HCT116 (cell line): ENCODE measurements around the gene WDR90. TPM values are rescaled to one million over a fixed set of nuclear protein-coding genes. Genes with fewer than 3 reads are reported as not detected.

Source experiments
- ATAC-seq: fragments of 200-7000 bp; cut with Tn5 transposase; 2 replicates; pipeline ENCODE4 v1.9.1; 2020; ENCODE audit warnings: mild to moderate bottlenecking, moderate library complexity
- BruUV-seq: library from RNA; stranded (reverse); fragments of 400-500 nt; replicated peaks from 2 replicates; lab custom pipeline; 2021; lab: Mats Ljungman, UMichigan
- CTCF ChIA-PET: fragments of 300-600 bp; sonication (Branson Sonifier 250); formaldehyde crosslinking; loops from one replicate; lab custom pipeline; 2021; ENCODE audit warnings: antibody characterized with exemption; lab: Charles Lee
- POLR2A ChIA-PET: fragments of 300-600, 350-600 bp; sonication (Branson Sonifier 250); formaldehyde crosslinking; loops from one replicate; lab custom pipeline; 2021; ENCODE audit warnings: antibody characterized with exemption; lab: Charles Lee
- RAD21 ChIA-PET, 2 experiments: fragments of 300-600 bp; sonication (Branson Sonifier 250); formaldehyde crosslinking; loops; one replicate each; lab custom pipeline; 2023; ENCODE audit warnings: low total read pairs in 2 of 2; ENCODE audit not compliant: uncharacterized antibody in 2 of 2, unreplicated experiment in 2 of 2, low non-redundant PET in 1 of 2; lab: Charles Lee
- DNase-seq: peaks from one replicate; pipeline ENCODE4 v3.0.0-alpha.2; 2010; ENCODE audit warnings: low read depth, low spot score
- H2AFZ ChIP-seq: fragments of 200-600 bp; shearing (Covaris generic), sonication (generic); 2 replicates; pipeline ENCODE4 v1.6.1; 2017; ENCODE audit warnings: low read depth, mixed run types, mixed read lengths, antibody characterized with exemption, low read length; ENCODE audit not compliant: poor library complexity, severe bottlenecking
- H3K27ac ChIP-seq: 2 replicates; pipeline ENCODE4 v1.5.1; 2012; ENCODE audit warnings: low read depth, low read length
- H3K27me3 ChIP-seq: fragments of 200-600 bp; sonication (generic); 2 replicates; pipeline ENCODE4 v1.6.1; 2016; ENCODE audit warnings: mixed run types, low read length, mixed read lengths; ENCODE audit not compliant: insufficient read depth
- H3K36me3 ChIP-seq, 2 experiments: fragments of 200-500 bp in 1 of 2; fragments of 200-600 bp in 1 of 2; sonication (Bioruptor generic) in 1 of 2; sonication (generic) in 1 of 2; 2 replicates each; pipeline versions ENCODE4 v1.5.1 to v1.6.1; 2014 to 2016; ENCODE audit warnings: low read length in 2 of 2, inconsistent platforms in 1 of 2, mixed read lengths in 1 of 2, mixed run types in 1 of 2; ENCODE audit not compliant: insufficient read depth in 2 of 2, control insufficient read depth in 1 of 2
- H3K4me1 ChIP-seq, 2 experiments: fragments of 200-600 bp in 1 of 2; sonication (generic) in 1 of 2; 2 replicates each; pipeline versions ENCODE4 v1.5.1 to v1.6.1; 2012 to 2017; ENCODE audit warnings: low read length in 2 of 2, inconsistent platforms in 1 of 2, mild to moderate bottlenecking in 1 of 2, mixed read lengths in 1 of 2, mixed run types in 1 of 2, moderate library complexity in 1 of 2; ENCODE audit not compliant: insufficient read depth in 2 of 2, control insufficient read depth in 1 of 2
- H3K4me2 ChIP-seq: fragments of 200-600 bp; sonication (generic); 2 replicates; pipeline ENCODE4 v1.6.1; 2017; ENCODE audit warnings: mixed run types, low read length, mixed read lengths
- H3K4me3 ChIP-seq, 2 experiments: fragments of 200-600 bp in 1 of 2; sonication (generic) in 1 of 2; replicated peaks in 1 of 2; 2 replicates each; pipeline ENCODE4 v1.5.1; 2011 to 2016; ENCODE audit warnings: low read length in 2 of 2, control low read depth in 1 of 2, low read depth in 1 of 2, mild to moderate bottlenecking in 1 of 2, mixed read lengths in 1 of 2, mixed run types in 1 of 2
- H3K79me2 ChIP-seq: fragments of 200-600 bp; sonication (generic); 2 replicates; pipeline ENCODE4 v1.6.1; 2017; ENCODE audit warnings: mild to moderate bottlenecking, mixed run types, low read length, moderate library complexity, mixed read lengths; ENCODE audit not compliant: insufficient read depth
- H3K9ac ChIP-seq: fragments of 200-600 bp; sonication (generic); 2 replicates; pipeline ENCODE4 v1.6.1; 2016; ENCODE audit warnings: low read length, mixed read lengths
- H3K9me2 ChIP-seq: fragments of 200-600 bp; sonication (generic), shearing (Covaris generic); 2 replicates; pipeline ENCODE4 v1.6.1; 2017; ENCODE audit warnings: mixed run types, mild to moderate bottlenecking, moderate library complexity; ENCODE audit not compliant: insufficient read depth
- H3K9me3 ChIP-seq, 2 experiments: fragments of 200-500 bp in 1 of 2; fragments of 200-600 bp in 1 of 2; sonication (Bioruptor generic) in 1 of 2; sonication (generic) in 1 of 2; 2 replicates each; pipeline ENCODE4 v1.6.1; 2014 to 2017; ENCODE audit warnings: low read length in 2 of 2, mixed read lengths in 2 of 2, inconsistent platforms in 1 of 2, low read depth in 1 of 2, mild to moderate bottlenecking in 1 of 2, mixed run types in 1 of 2, moderate library complexity in 1 of 2; ENCODE audit not compliant: control insufficient read depth in 1 of 2, insufficient read depth in 1 of 2
- H4K20me1 ChIP-seq: fragments of 200-600 bp; sonication (generic), shearing (Covaris generic); 2 replicates; pipeline ENCODE4 v1.6.1; 2017; ENCODE audit warnings: mixed run types, mild to moderate bottlenecking, moderate library complexity; ENCODE audit not compliant: insufficient read depth
- CBX3 ChIP-seq: IDR thresholded peaks from 2 replicates; pipeline ENCODE4 v1.6.1; 2012; ENCODE audit warnings: low read depth
- CEBPB ChIP-seq: IDR thresholded peaks from 2 replicates; pipeline ENCODE4 v1.6.1; 2012; ENCODE audit warnings: low read depth
- ELF1 ChIP-seq: IDR thresholded peaks from 2 replicates; pipeline ENCODE4 v1.6.1; 2012; ENCODE audit warnings: low read depth, borderline replicate concordance
- EZH2 ChIP-seq: fragments of 200-600 bp; sonication (generic); IDR thresholded peaks from 2 replicates; pipeline ENCODE4 v1.6.1; 2017; ENCODE audit warnings: antibody characterized with exemption, mixed run types
- EZH2phosphoT487 ChIP-seq: fragments of 200-600 bp; IDR thresholded peaks from 2 replicates; pipeline ENCODE4 v1.6.1; 2018; ENCODE audit warnings: antibody characterized with exemption, borderline replicate concordance
- POLR2A ChIP-seq: IDR thresholded peaks from 2 replicates; pipeline ENCODE4 v1.7.0; 2011; ENCODE audit warnings: borderline replicate concordance; ENCODE audit not compliant: insufficient read depth, insufficient read length; ENCODE audit errors: extremely low read depth
- POLR2AphosphoS5 ChIP-seq: IDR thresholded peaks from 2 replicates; pipeline ENCODE4 v1.6.1; 2011; ENCODE audit warnings: mild to moderate bottlenecking, low read depth, low read length, moderate library complexity
- RAD21 ChIP-seq: IDR thresholded peaks from 2 replicates; pipeline ENCODE4 v1.6.1; 2012; ENCODE audit warnings: low read depth, mild to moderate bottlenecking
- SIN3A ChIP-seq: IDR thresholded peaks from 2 replicates; pipeline ENCODE4 v1.6.1; 2012; ENCODE audit warnings: low read depth
- SP1 ChIP-seq: IDR thresholded peaks from 2 replicates; pipeline ENCODE4 v1.6.1; 2012; ENCODE audit warnings: low read depth
- TCF7L2 ChIP-seq: IDR thresholded peaks from 2 replicates; pipeline ENCODE4 v1.7.0; 2011; ENCODE audit warnings: borderline replicate concordance, inconsistent platforms; ENCODE audit not compliant: insufficient read depth, insufficient read length; ENCODE audit errors: extremely low read depth
- YY1 ChIP-seq: IDR thresholded peaks from 2 replicates; pipeline ENCODE4 v1.6.1; 2011; ENCODE audit warnings: low read length, low read depth, moderate library complexity, mild to moderate bottlenecking; ENCODE audit not compliant: insufficient replicate concordance; ENCODE audit errors: extremely low read depth
- ZFX ChIP-seq: fragments of 450-650 bp; IDR thresholded peaks from 2 replicates; pipeline ENCODE4 v1.6.1; 2017
- ZNF274 ChIP-seq: fragments of 200-500 bp; sonication (Bioruptor generic); IDR thresholded peaks from 2 replicates; pipeline ENCODE4 v1.6.1; 2014; ENCODE audit warnings: mild to moderate bottlenecking, low read depth, low read length, inconsistent platforms
- intact Hi-C: fragments of 100-400 bp; cut with micrococcal nuclease; formaldehyde crosslinking; loops from 2 replicates; pipeline ENCODE4 v1.10.0; 2022
- total RNA-seq: library from RNA; stranded (reverse); gene quantifications from one replicate; pipeline ENCODE4 v1.2.1, GENCODE V29; 2021; ENCODE audit not compliant: unreplicated experiment
- TF ChIP-seq, protein P1 (sequence below): IDR thresholded peaks from 2 replicates; pipeline ENCODE4 v1.6.1; 2012
- TF ChIP-seq, protein P2 (sequence below), 3 experiments: fragments of 200-600 bp in 1 of 3; sonication (generic) in 1 of 3; IDR thresholded peaks in 2 of 3; conservative IDR thresholded peaks in 1 of 3; 2 replicates each; pipeline ENCODE4 v1.5.1; 2012 to 2017; ENCODE audit warnings: low read depth in 2 of 3, low read length in 2 of 3, antibody characterized with exemption in 1 of 3, borderline replicate concordance in 1 of 3, control low read depth in 1 of 3, mild to moderate bottlenecking in 1 of 3, mixed read lengths in 1 of 3, mixed run types in 1 of 3, moderate library complexity in 1 of 3; ENCODE audit not compliant: insufficient read depth in 1 of 3

Gene WDR90
- total RNA-seq, 1 experiment from 2014 or later: 73.7 TPM

DNA sequence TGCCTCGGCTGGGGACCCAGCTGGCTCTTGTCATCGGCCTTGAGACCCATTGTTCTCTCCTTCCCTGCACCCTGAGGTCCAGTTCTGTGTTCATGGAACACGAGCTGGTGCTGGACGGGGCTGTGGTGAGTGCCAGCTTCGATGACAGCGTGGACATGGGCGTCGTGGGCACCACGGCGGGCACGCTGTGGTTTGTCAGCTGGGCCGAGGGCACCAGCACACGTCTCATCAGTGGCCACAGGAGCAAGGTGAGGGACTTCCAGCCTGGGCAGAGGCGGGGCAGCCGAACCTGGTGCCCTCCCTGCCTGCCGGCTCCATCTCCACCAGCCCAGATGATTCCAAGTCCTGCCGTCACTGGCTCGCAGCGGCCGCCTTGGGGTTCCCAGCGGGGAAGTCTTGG, 13.4 kb downstream of the WDR90 start:
- H3K4me2 ChIP-seq: no peak overlapping the region
- no peaks in the 10 kb centered on the region for H3K9me2 ChIP-seq
- no peak overlapping the region for H2AFZ ChIP-seq
- H3K27ac ChIP-seq: no peak overlapping the region
- H3K9me3 ChIP-seq: no peaks in the 10 kb centered on the region
- H3K9ac ChIP-seq: no peak overlapping the region
- no peak overlapping the region for H3K4me3 ChIP-seq
- peaks cover 3 to 12% of the 10 kb centered on the region in 2 experiments; a peak in 2 of 4 replicates for H3K4me1 ChIP-seq
- ATAC-seq (no peak), DNase-seq (no peak)
- intact Hi-C loops: no loop called here
- BruUV-seq: TSS peak; percentile 29
- H3K79me2 ChIP-seq: no peaks in the 10 kb centered on the region
- TF ChIP-seq, protein P1, sequence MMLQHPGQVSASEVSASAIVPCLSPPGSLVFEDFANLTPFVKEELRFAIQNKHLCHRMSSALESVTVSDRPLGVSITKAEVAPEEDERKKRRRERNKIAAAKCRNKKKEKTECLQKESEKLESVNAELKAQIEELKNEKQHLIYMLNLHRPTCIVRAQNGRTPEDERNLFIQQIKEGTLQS: no peak
- TF ChIP-seq, protein P2, sequence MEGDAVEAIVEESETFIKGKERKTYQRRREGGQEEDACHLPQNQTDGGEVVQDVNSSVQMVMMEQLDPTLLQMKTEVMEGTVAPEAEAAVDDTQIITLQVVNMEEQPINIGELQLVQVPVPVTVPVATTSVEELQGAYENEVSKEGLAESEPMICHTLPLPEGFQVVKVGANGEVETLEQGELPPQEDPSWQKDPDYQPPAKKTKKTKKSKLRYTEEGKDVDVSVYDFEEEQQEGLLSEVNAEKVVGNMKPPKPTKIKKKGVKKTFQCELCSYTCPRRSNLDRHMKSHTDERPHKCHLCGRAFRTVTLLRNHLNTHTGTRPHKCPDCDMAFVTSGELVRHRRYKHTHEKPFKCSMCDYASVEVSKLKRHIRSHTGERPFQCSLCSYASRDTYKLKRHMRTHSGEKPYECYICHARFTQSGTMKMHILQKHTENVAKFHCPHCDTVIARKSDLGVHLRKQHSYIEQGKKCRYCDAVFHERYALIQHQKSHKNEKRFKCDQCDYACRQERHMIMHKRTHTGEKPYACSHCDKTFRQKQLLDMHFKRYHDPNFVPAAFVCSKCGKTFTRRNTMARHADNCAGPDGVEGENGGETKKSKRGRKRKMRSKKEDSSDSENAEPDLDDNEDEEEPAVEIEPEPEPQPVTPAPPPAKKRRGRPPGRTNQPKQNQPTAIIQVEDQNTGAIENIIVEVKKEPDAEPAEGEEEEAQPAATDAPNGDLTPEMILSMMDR (IDR thresholded peaks at IDR 0.05 in 2 of 3, conservative IDR thresholded peaks at IDR 0.05 in 1 of 3; ENCODE audit: borderline replicate concordance in 1 of 3, insufficient read depth in 1 of 3, low read depth in 2 of 3, low read length in 2 of 3): no peak
- TF ChIP-seq SP1 (no peak), ZNF274 (no peak), SIN3A (no peak), ZFX (no peak), EZH2 (no peak)
- H3K36me3 ChIP-seq: no peaks in the 10 kb centered on the region
- H4K20me1 ChIP-seq: no peaks in the 10 kb centered on the region
- ChIA-PET RAD21 (no interaction called here), POLR2A (no interaction called here), CTCF (no interaction called here)
- H3K27me3 ChIP-seq: no peaks in the 10 kb centered on the region

DNA sequence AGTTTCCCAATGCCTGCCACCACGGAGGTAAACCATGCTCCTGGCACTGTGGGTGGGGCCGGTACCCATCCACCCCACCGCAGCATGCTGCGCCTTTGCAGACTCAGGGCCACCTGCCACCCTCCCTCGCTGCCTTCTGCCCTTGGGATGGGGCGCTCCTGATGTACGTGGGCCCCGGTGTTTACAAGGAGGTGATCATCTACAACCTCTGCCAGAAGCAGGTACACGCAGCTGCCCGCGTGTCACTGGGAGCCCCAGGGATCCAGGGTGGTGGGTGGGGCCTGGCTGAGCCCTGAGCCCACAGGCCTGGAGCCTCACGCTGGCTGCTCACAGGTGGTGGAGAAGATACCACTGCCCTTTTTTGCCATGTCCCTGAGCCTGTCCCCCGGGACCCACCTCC, 17.4 kb downstream of the WDR90 start:
- no peak overlapping the region; the same call in 1 of the 2 replicates for H3K27ac ChIP-seq
- ATAC-seq: no peak
- no peaks in the 10 kb centered on the region for H3K27me3 ChIP-seq
- no peaks in the 10 kb centered on the region for H3K9me2 ChIP-seq
- H3K4me3 ChIP-seq: no peak overlapping the region
- no peaks in the 10 kb centered on the region for H3K9me3 ChIP-seq
- CTCF ChIA-PET: no interaction called here
- DNase-seq: no peak
- intact Hi-C loops: no loop called here
- H3K9ac ChIP-seq: no peak overlapping the region
- H3K4me1 ChIP-seq: peaks cover 0 to 10% of the 10 kb centered on the region in 2 experiments; a peak in 1 of 4 replicates
- no peaks in the 10 kb centered on the region for H4K20me1 ChIP-seq
- H3K36me3 ChIP-seq: no peaks in the 10 kb centered on the region
- peaks cover 26% of the 10 kb centered on the region for H3K79me2 ChIP-seq
- no peak overlapping the region for H3K4me2 ChIP-seq
- BruUV-seq: no TSS peak
- H2AFZ ChIP-seq: no peak overlapping the region
- RAD21 ChIA-PET: no interaction called here
- POLR2A ChIA-PET: no interaction called here
- TF ChIP-seq CEBPB (no peak), ZFX (no peak), POLR2AphosphoS5 (no peak), POLR2A (no peak), SIN3A (no peak), ZNF274 (no peak), YY1 (no peak), TCF7L2 (no peak), ELF1 (no peak), RAD21 (no peak), CBX3 (no peak), EZH2phosphoT487 (no peak)
- TF ChIP-seq, protein P1: no peak
- TF ChIP-seq, protein P2 (IDR thresholded peaks at IDR 0.05 in 2 of 3, conservative IDR thresholded peaks at IDR 0.05 in 1 of 3; ENCODE audit: borderline replicate concordance in 1 of 3, insufficient read depth in 1 of 3, low read depth in 2 of 3, low read length in 2 of 3): no peak
